ENCODE measurements around the gene METTL9.

DNA sequence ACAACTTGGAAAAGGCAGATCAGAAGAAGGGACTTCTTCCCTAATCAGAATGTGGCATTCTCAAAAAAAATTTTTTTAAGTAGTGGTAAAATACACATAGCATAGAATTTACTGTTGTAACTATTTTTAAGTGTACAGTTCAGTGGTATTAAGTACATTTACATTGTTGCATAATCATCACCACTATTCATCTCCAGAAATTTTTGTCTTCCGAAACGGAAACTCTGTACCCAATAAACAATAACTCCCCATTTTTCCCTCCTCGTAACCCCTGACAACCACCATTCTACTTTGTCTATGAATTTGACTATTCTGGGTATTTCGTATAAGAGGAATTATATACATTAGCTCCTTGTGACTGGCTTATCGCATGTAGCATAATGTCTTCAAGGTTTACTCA is 18.9 kb downstream of the METTL9 start:
- TF ChIP-seq POLR2A (IDR thresholded peaks at IDR 0.05) = no peak
- TF ChIP-seq, protein P1, sequence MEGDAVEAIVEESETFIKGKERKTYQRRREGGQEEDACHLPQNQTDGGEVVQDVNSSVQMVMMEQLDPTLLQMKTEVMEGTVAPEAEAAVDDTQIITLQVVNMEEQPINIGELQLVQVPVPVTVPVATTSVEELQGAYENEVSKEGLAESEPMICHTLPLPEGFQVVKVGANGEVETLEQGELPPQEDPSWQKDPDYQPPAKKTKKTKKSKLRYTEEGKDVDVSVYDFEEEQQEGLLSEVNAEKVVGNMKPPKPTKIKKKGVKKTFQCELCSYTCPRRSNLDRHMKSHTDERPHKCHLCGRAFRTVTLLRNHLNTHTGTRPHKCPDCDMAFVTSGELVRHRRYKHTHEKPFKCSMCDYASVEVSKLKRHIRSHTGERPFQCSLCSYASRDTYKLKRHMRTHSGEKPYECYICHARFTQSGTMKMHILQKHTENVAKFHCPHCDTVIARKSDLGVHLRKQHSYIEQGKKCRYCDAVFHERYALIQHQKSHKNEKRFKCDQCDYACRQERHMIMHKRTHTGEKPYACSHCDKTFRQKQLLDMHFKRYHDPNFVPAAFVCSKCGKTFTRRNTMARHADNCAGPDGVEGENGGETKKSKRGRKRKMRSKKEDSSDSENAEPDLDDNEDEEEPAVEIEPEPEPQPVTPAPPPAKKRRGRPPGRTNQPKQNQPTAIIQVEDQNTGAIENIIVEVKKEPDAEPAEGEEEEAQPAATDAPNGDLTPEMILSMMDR (IDR thresholded peaks at IDR 0.05) = no peak

All from uterus (tissue), 2 donors.